Glutamatergic neuron (in vitro differentiated cells): Measurements from ENCODE around the gene GABBR1. TPM values are rescaled to one million over a fixed set of nuclear protein-coding genes. Genes with fewer than 3 reads are reported as not detected.
"Not testable (repeated sequence)": the region's sequence is repeated elsewhere in the genome, so short reads cannot be mapped to it uniquely, and the experiment has no call there.

ENCODE experiments used
- DNase-seq: peaks from one replicate; pipeline ENCODE4 v3.0.0; 2022
- H3K27ac Mint-ChIP-seq: one replicate; pipeline ENCODE4 v1.8.0; 2020; ENCODE audit warnings: mild to moderate bottlenecking, mixed read lengths, inconsistent platforms; ENCODE audit not compliant: unreplicated experiment
- H3K27me3 Mint-ChIP-seq: one replicate; pipeline ENCODE4 v1.8.0; 2020; ENCODE audit warnings: mild to moderate bottlenecking, moderate library complexity, mixed read lengths, inconsistent platforms; ENCODE audit not compliant: unreplicated experiment
- H3K36me3 Mint-ChIP-seq: one replicate; pipeline ENCODE4 v1.8.0; 2020; ENCODE audit warnings: mild to moderate bottlenecking, mixed read lengths, inconsistent platforms; ENCODE audit not compliant: unreplicated experiment
- H3K4me1 Mint-ChIP-seq: one replicate; pipeline ENCODE4 v1.8.0; 2020; ENCODE audit warnings: mild to moderate bottlenecking, low read depth, mixed read lengths, inconsistent platforms; ENCODE audit not compliant: unreplicated experiment
- H3K4me3 Mint-ChIP-seq: one replicate; pipeline ENCODE4 v1.8.0; 2020; ENCODE audit warnings: mild to moderate bottlenecking, mixed read lengths, inconsistent platforms; ENCODE audit not compliant: unreplicated experiment
- H3K9me3 Mint-ChIP-seq: one replicate; pipeline ENCODE4 v1.8.0; 2020; ENCODE audit warnings: mild to moderate bottlenecking, moderate library complexity, mixed read lengths, inconsistent platforms; ENCODE audit not compliant: unreplicated experiment
- CTCF ChIP-seq: fragments of 200-600 bp; sonication (generic); IDR thresholded peaks from one replicate; pipeline ENCODE4 v1.5.0; 2021; ENCODE audit not compliant: partially characterized antibody, unreplicated experiment
- total RNA-seq: library from RNA; stranded (reverse); fragmentation: NEBNext Ultra II Directional; extraction: Animal tissue kit (Norgen Biotek cat#: 25700); gene quantifications from one replicate; pipeline ENCODE4 v1.2.1, GENCODE V29; 2021; ENCODE audit not compliant: unreplicated experiment

GABBR1 gene
- total RNA-seq, 1 donor from 2014 or later = 158 TPM

GRCh38 chr6:29671026-29671425, 38.0 kb upstream of the GABBR1 start:
- Mint-ChIP-seq H3K36me3 (no peaks in the 10 kb centered on the region), H3K9me3 (peaks cover 2% of the 10 kb centered on the region), H3K4me1 (peaks cover 1% of the 10 kb centered on the region), H3K4me3 (no peak overlapping the region), H3K27ac (no peak overlapping the region), H3K27me3 (peaks cover 3% of the 10 kb centered on the region)
- no peak for DNase-seq
- TF ChIP-seq CTCF = no peak

- H3K27ac Mint-ChIP-seq = no peak overlapping the region
- DNase-seq = no peak
- no peaks in the 10 kb centered on the region for H3K36me3 Mint-ChIP-seq
- H3K4me3 Mint-ChIP-seq = no peak overlapping the region
- peaks cover 4% of the 10 kb centered on the region for H3K27me3 Mint-ChIP-seq
- no peaks in the 10 kb centered on the region for H3K9me3 Mint-ChIP-seq
- TF ChIP-seq CTCF = no peak
- peaks cover 4% of the 10 kb centered on the region for H3K4me1 Mint-ChIP-seq
Measured at GRCh38 chr6:29667158-29667557, 34.2 kb upstream of the GABBR1 start.

GRCh38 chr6:29666826-29667130, 33.8 kb upstream of the GABBR1 start:
- Mint-ChIP-seq H3K27me3 (peaks cover 4% of the 10 kb centered on the region), H3K4me3 (no peak overlapping the region), H3K9me3 (peaks cover 2% of the 10 kb centered on the region), H3K4me1 (peaks cover 4% of the 10 kb centered on the region), H3K36me3 (no peaks in the 10 kb centered on the region), H3K27ac (no peak overlapping the region)
- no peak for DNase-seq
- no peak for TF ChIP-seq CTCF

GRCh38 chr6:29665942-29666825, 33.2 kb upstream of the GABBR1 start:
- DNase-seq = no peak
- H3K36me3 Mint-ChIP-seq = no peaks in the 10 kb centered on the region
- H3K27me3 Mint-ChIP-seq = peaks cover 4% of the 10 kb centered on the region
- no peak for TF ChIP-seq CTCF
- H3K9me3 Mint-ChIP-seq = peaks cover 2% of the 10 kb centered on the region
- H3K27ac Mint-ChIP-seq = no peak overlapping the region
- no peak overlapping the region for H3K4me3 Mint-ChIP-seq
- peaks cover 4% of the 10 kb centered on the region for H3K4me1 Mint-ChIP-seq

- no peak for TF ChIP-seq CTCF
- H3K36me3 Mint-ChIP-seq = no peaks in the 10 kb centered on the region
- peaks cover 2% of the 10 kb centered on the region for H3K9me3 Mint-ChIP-seq
- H3K4me3 Mint-ChIP-seq = no peak overlapping the region
- no peak for DNase-seq
- H3K27ac Mint-ChIP-seq = no peak overlapping the region
- peaks cover 4% of the 10 kb centered on the region for H3K4me1 Mint-ChIP-seq
- peaks cover 3% of the 10 kb centered on the region for H3K27me3 Mint-ChIP-seq
Measured at GRCh38 chr6:29663300-29664042, 30.5 kb upstream of the GABBR1 start.

GRCh38 chr6:29661502-29662141, 28.6 kb upstream of the GABBR1 start:
- H3K27ac Mint-ChIP-seq, H3K4me3 Mint-ChIP-seq, H3K36me3 Mint-ChIP-seq, H3K9me3 Mint-ChIP-seq, H3K27me3 Mint-ChIP-seq, DNase-seq, H3K4me1 Mint-ChIP-seq: not testable (repeated sequence)
